CD4-positive, alpha-beta T cell treated with Interleukin-15 for 4 hours (primary cell): ENCODE data around the gene DNALI1.

Source experiments
- DNase-seq: peaks from one replicate; pipeline ENCODE4 v3.0.0-alpha.2; 2020; ENCODE audit warnings: low spot score

DNALI1 gene

GRCh38 chr1:37601441-37601840 lies 44.7 kb downstream of the DNALI1 start:
- DNase-seq, result no peak

DNA sequence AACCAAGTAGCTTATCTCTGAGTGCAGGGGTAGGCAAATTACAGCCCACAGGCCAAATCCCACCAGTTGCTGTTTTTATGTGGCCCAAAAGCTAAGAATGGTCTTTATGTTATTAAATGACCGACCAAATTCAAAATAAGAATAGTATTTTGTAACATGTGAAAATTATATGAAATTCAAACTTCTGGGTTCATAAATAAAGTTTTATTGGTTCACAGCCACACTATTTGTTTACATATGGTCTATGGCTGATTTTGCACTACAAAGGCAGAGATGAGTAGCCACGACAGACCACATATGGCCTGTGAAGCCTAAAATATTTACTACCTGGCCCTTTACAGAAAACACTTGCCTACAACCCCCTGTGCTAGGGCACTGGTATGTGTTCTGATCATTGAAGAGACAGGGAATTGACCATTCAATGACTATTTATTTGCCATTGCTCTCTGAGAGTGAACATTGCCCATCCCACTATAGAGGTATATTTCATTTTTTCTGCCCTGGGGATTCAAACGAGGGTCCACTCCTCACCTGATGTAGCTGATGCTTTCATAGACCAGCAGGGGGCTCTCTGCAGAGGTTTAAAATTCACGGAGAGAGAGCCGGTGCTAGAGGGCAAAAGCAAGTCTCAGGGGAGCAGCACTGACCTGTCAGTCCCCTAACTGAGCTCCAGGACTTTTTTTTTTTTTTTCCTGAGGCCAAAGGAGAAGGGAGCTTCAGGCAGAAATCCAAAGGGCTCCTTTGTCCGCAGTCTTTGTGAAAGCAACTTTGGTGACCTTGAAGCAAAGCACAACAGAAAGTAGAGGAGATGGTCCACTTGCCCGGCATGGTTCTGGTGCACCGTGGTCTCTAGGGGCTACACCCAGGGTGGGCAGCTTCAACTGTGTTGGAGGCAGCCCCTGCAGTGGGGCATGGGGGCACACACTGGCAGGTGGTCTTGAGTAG lies 46.3 kb downstream of the DNALI1 start:
- DNase-seq, result peak; percentile 52

DNA sequence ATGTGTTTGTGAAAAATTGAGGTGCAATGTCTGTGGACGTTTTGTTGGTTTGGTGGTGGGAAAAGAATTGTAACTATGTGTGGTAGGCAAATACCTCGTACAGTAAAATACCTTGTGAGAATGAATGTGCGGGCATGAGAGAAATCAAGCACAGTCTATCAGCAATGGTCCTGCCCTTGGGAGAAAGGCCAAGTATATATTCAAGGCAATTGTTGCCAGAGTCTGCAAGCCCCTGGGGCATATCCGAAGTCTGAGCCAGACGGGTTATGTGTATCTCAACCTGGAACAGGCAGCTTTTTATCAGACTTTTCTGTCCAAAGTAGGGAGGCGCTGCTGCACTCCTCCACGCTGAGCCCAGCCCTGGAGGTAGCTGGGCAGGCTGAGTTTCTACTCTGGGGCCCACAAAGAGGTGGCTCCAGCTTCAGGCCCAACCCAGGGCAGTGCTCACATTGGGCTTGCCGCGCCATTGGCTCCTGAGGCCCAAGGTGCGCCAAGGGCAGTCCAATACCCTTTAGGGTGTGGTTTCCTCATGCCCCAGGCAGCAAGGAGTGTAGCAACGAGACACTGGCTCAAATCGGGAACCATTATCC lies 48.4 kb downstream of the DNALI1 start:
- no peak for DNase-seq

DNA sequence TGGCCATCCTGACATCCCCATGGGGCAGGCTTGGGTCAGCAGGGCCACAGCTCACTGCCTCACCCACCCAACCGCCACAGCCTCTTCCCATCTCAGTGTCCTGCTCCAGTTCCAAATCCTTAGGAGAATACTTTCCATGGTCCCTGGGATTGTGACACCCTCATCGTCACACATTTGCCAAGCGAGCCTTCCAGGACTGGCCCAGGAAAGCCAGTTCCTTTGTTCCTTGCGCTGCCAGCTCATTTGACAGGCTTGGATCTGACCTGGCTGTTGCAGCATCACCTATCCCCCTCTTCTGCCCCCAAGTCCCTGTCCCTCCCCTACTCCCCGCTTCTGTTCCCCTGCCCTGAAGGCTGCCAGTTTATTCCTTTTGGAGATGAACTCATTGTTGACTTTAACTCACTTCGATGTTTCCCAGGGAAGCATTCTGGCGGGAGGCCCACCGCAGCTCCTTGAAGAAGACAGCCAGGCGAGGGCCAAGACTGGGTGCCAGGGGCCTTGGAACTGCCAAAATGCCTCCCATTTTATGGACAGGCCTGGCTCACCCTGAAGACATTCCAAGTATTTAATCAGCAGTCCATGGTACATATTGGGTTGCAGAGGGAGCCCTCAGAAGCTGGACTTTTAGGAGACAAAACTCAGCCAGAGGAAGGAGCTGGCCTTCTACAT lies 49.2 kb downstream of the DNALI1 start:
- no peak for DNase-seq

DNA sequence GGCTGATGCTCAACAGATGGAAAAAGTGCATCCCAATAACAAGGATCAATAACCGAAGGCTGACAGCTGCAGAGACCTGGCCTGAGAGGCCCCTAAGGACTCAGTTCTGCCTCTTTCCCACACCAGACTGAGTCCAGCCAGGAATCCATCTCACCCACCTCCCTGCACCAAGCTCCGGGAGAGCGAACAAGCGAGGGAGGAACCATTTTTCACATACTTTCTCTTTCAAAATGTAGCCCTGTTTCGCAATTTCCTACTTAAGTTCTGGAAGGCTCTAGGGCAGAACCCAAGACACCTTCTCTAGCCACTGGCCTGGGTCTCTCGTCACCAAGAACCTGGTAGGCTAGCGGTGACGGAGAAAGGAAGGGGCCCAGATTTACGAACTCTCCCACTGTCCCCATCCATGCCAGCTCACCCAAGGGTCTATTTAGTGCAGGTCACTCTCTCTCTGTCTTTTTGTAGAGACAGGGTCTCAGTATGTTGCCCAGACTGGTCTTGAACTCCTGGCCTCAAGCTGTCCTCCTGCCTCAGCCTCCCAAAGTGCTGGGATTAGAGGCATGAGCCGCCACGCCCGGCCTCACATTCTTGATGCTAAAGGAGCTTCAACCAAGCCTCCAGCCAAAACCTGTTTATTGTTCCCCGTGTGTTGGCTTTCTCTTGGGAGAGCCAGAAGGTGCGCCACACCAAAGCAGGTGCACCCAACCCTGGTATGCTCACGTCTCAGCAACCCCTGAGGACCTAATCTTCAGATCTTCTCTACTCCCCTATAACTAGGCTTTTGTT lies 49.9 kb downstream of the DNALI1 start:
- DNase-seq, result no peak

DNA sequence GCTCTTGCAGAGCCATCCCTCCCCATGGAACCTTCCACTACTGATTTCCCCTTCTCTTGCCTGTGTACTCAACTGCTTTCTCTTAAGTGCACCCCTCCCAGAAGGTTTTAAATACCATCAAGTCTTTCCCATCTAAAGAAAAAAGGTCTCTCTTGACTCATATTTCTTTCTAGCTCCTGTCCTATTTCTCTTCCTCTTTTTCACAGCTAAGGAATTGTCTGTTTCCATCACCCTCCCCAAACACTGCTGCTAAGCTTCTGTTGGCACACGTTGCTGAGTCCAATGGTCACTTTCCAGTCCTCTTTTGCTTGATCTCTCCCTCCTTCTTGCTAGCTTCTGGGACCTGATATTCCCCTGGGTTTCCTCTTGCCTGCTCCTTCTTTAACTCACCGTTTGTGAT lies 52.3 kb downstream of the DNALI1 start:
- no peak for DNase-seq

DNA sequence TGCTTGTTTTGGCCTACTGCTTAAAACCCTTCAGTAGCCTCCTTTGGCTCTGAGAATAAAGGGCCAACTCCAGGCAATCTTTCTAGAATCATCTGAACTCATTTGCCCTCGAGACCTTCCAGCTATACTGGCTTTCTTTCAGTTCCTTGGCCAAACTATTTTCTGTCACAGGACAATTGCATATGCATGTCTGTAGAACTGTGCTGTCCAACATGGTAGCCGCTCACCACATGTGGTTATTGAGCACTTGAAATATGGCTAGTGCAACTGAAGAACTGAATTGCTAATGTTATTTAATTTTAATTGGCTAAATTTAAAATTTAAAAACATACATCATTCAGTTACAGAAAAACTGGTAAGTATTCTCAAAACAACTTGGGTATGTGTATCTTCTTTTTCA lies 53.3 kb downstream of the DNALI1 start:
- DNase-seq, result no peak

- no peak for DNase-seq
These were observed 55.4 kb downstream of the DNALI1 start for GRCh38 chr1:37612186-37612585.

- DNase-seq, result no peak
These were observed 57.4 kb downstream of the DNALI1 start for GRCh38 chr1:37614105-37614504.

DNA sequence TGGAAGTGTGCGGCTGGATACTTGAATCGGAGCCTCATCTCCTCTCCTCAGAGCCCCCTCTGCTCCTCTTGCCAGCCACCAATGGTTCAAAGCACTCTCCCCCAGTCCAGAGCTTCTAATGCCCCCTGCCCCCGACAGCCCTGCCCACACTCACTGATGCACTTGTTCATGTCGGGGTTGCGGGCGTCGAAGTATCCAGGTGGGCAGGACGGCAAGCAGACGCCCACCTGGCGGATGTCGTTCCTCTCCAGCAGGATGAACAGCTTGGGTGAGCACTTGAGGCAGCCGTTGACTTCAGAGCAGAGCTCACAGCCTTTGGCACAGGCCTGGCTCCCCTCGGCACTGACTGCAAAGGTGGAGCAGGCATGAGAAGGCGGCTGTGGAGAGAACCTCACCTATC lies 59.6 kb downstream of the DNALI1 start:
- DNase-seq, result no peak
